Mononuclear cell (primary cell): Measurements from ENCODE around the gene ZNF577. TPM values are rescaled to one million over a fixed set of nuclear protein-coding genes. Genes with fewer than 3 reads are reported as not detected.

Source experiments
- total RNA-seq: library from RNA; depleted of rRNA; stranded (reverse); fragments of >200 nt; gene quantifications from one replicate; pipeline ENCODE4 v1.2.3, GENCODE V29; 2012

ZNF577 gene
- total RNA-seq, 1 donor: 8.6 TPM

Other genes starting within 250 kb of the ZNF577 start
- 28.4 TPM for gene SIGLEC14, start 241.1 kb downstream of the ZNF577 start, total RNA-seq
- gene SPACA6, start 194.6 kb downstream of the ZNF577 start, total RNA-seq: 1.8 TPM
- 1.2 TPM for gene HAS1, start 164.0 kb downstream of the ZNF577 start, total RNA-seq
- 81.6 TPM for gene FPR1, start 136.1 kb downstream of the ZNF577 start, total RNA-seq
- gene FPR2, start 126.8 kb downstream of the ZNF577 start, total RNA-seq: 7.5 TPM
- gene FPR3, start 92.8 kb downstream of the ZNF577 start, total RNA-seq: 2.2 TPM
- gene ZNF649, start 17.1 kb upstream of the ZNF577 start, total RNA-seq: 18.3 TPM
- gene ZNF613, start 39.5 kb upstream of the ZNF577 start, total RNA-seq: 0.84 TPM
- 34.5 TPM for gene ZNF350, start 98.9 kb upstream of the ZNF577 start, total RNA-seq
- gene ZNF615, start 120.3 kb upstream of the ZNF577 start, total RNA-seq: 16.1 TPM
- 17.4 TPM for gene ZNF614, start 140.4 kb upstream of the ZNF577 start, total RNA-seq
- 15.7 TPM for gene ZNF432, start 160.9 kb upstream of the ZNF577 start, total RNA-seq
- gene ZNF841, start 207.8 kb upstream of the ZNF577 start, total RNA-seq: 19.6 TPM